Mesothelial cell of epicardium (in vitro differentiated cells): ENCODE measurements around the gene PSMB2. TPM values are rescaled to one million over a fixed set of nuclear protein-coding genes. Genes with fewer than 3 reads are reported as not detected.

Source experiments
- DNase-seq, 2 experiments: peaks; one replicate each; pipeline ENCODE4 v3.0.0; 2021; ENCODE audit warnings: low spot score in 2 of 2; ENCODE audit not compliant: unreplicated experiment in 2 of 2
- H3K27ac Mint-ChIP-seq: 2 replicates; pipeline ENCODE4 v1.8.0; 2021; ENCODE audit warnings: mixed read lengths
- H3K27me3 Mint-ChIP-seq: 2 replicates; pipeline ENCODE4 v1.8.0; 2021; ENCODE audit warnings: low read depth, mixed read lengths
- H3K36me3 Mint-ChIP-seq: 2 replicates; pipeline ENCODE4 v1.8.0; 2021; ENCODE audit warnings: mixed read lengths
- H3K4me1 Mint-ChIP-seq: 2 replicates; pipeline ENCODE4 v1.8.0; 2021; ENCODE audit warnings: mixed read lengths
- H3K4me3 Mint-ChIP-seq: 2 replicates; pipeline ENCODE4 v1.8.0; 2021; ENCODE audit warnings: mild to moderate bottlenecking, moderate library complexity, mixed read lengths
- H3K9me3 Mint-ChIP-seq: 2 replicates; pipeline ENCODE4 v1.8.0; 2021; ENCODE audit warnings: mixed read lengths
- CTCF ChIP-seq: fragments of 200-600 bp; sonication (generic); IDR thresholded peaks from one replicate; pipeline ENCODE4 v1.5.0; 2021; ENCODE audit warnings: antibody characterized with exemption; ENCODE audit not compliant: unreplicated experiment
- total RNA-seq: library from RNA; stranded (reverse); gene quantifications from 3 replicates; pipeline ENCODE4 v1.2.1, GENCODE V29; 2021

PSMB2 gene
- total RNA-seq, 1 donor from 2014 or later, result 61.1 TPM

DNA sequence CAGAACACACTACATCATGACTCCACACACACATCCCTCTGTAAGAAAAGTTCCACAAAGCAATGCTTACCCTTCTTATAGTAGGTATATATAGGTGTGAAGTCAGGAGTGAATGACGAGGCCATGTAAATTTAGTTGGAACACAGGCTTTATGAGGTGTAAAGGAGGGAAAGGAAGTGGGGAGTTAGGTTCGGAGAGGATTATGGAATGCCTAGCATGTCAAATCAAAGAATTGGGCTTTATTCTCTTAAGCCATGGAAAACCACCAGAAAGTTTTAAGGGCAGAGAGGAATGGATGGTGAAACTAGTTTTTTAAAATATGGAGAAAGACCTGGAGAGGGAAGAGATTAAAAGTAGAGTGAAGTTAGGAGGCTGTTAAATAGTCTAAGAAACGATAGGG lies 41.9 kb downstream of the PSMB2 start:
- Mint-ChIP-seq H3K27ac (no peak overlapping the region), H3K4me1 (peaks cover 4% of the 10 kb centered on the region), H3K9me3 (no peaks in the 10 kb centered on the region), H3K36me3 (peaks cover 20% of the 10 kb centered on the region), H3K4me3 (no peak overlapping the region), H3K27me3 (no peaks in the 10 kb centered on the region)
- TF ChIP-seq CTCF, result no peak
- DNase-seq, result no peak

- Mint-ChIP-seq H3K4me3 (no peak overlapping the region), H3K27me3 (no peaks in the 10 kb centered on the region), H3K4me1 (peaks cover 5% of the 10 kb centered on the region), H3K27ac (peak overlapping the region; percentile 55), H3K9me3 (no peaks in the 10 kb centered on the region), H3K36me3 (peaks cover 17% of the 10 kb centered on the region)
- no peak for DNase-seq
- TF ChIP-seq CTCF, result no peak
These were observed 42.4 kb downstream of the PSMB2 start for GRCh38 chr1:35598895-35599294.

DNA sequence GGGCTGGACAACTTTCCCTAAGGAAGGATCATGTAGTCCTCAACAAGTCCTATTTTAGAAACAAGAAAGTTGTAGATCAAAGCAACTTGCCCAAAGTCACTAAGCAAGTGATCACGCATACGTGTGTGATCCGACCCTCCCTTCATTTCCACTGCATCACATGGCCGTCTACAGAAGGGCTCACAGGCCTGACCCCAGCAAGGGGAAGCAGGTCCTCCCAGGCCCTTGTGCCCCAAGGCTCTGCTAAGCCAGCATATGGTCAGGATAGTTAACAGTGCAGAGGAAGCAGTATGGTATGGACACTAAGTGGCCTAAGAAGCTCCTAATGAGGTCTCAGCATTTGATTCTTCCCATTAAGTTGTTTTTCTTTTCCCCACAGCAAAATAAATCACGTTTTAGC lies 43.5 kb downstream of the PSMB2 start:
- no peak overlapping the region for H3K27ac Mint-ChIP-seq
- no peak for TF ChIP-seq CTCF

DNA sequence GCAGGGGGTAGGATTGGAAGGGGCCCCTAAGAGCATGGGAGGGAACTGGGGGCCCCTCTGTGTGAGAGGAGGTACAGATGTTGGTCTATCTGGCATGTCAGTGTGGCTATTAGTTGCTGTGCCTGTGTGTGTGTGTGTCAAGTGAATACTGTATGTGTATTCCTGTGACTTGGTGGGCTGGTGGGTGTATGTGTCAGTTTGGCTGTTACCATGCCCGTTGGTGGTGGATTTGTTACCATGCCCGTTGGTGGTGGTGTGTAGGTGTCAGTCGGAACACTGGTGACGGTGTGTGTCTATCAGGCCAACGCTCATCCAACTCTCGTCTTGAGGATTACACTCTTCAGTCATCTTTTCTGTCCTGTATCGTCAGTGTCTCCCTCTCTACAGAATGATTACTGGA lies 45.6 kb downstream of the PSMB2 start:
- Mint-ChIP-seq H3K27me3 (no peaks in the 10 kb centered on the region), H3K4me3 (no peak overlapping the region), H3K9me3 (no peaks in the 10 kb centered on the region), H3K27ac (no peak overlapping the region), H3K4me1 (peaks cover 17% of the 10 kb centered on the region), H3K36me3 (peaks cover 10% of the 10 kb centered on the region)
- DNase-seq, result no peak
- TF ChIP-seq CTCF, result no peak

More for the DNA sequence above, 43.5 kb downstream of the PSMB2 start:
- DNase-seq, result no peak
- H3K27me3 Mint-ChIP-seq, result no peaks in the 10 kb centered on the region
- peaks cover 9% of the 10 kb centered on the region for H3K36me3 Mint-ChIP-seq
- H3K9me3 Mint-ChIP-seq, result no peaks in the 10 kb centered on the region
- H3K4me3 Mint-ChIP-seq, result no peak overlapping the region
- H3K4me1 Mint-ChIP-seq, result peaks cover 15% of the 10 kb centered on the region

DNA sequence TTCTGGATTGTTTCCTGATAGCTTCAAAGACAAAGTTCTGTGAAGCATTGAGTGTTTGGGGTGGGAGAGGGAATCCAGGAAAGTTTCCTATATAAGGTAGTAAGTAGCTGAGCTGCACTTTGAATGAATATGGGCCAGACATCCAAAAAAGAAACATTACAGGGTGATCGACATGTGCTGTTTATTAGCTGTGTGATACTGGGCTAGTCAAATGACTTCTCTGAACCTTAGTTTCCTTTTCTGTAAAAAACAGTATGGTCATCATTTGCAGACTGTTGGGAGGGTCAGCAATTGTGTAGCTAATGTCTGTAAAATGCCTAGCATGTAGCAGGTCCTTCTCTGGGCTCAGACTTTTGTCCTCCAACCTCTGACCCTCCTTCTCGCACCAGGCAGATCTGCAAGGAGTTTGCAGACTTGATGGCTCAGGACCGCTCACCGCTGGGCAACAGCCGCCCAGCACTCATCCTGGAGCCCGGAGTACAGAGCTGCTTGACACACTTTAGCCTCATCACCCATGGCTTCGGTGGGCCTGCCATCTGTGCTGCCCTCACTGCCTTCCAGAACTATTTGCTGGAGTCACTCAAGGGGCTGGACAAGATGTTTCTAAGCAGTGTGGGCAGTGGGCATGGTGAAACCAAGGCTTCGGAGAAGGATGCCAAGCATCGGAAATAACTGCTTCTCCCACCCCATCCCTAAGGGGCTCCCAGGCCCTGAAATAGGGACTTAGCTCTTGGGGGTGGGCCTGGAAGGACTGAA lies 47.1 kb downstream of the PSMB2 start:
- Mint-ChIP-seq H3K36me3 (peaks cover 4% of the 10 kb centered on the region), H3K4me1 (peaks cover 13% of the 10 kb centered on the region), H3K27ac (no peak overlapping the region), H3K9me3 (no peaks in the 10 kb centered on the region), H3K4me3 (no peak overlapping the region), H3K27me3 (no peaks in the 10 kb centered on the region)
- no peak for DNase-seq
- no peak for TF ChIP-seq CTCF
